ENCODE data around the gene ANKS6. TPM values are rescaled to one million over a fixed set of nuclear protein-coding genes. Genes with fewer than 3 reads are reported as not detected.

The ANKS6 gene
- total RNA-seq, 1 donor from 2014 or later, result 25.8 TPM

DNA sequence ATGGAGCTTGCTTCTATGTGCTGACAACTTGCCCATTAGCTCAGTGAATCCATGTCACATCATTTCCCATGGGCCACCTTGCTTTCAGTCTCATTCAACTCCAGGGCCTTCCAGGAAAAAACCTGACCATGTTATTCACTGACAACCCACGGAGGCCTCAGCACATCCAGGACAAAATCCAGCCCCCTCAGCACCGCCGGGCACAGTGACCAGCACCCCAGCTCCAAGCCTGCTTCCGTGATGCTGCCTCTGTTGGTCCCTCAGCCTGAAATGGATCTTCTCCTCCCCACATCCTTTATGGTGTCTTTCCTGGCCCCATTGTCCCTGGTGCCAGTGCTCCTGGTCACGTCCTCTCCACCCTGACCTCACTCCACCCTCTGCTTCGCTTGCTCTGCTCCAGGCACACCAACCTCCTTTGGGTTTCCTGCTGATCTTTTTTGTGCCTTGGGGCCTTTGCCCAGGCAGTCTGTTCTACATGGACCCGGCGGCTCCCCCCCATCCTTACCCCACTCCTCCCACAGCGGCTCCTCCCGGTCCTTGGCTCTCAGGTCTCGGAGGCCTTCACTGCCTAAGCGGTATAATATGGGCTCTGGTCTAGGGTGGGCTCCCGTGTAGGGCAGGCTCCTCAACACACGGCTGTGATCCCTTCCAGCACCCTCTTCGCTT is 25.0 kb downstream of the ANKS6 start:
- TF ChIP-seq, protein P1, sequence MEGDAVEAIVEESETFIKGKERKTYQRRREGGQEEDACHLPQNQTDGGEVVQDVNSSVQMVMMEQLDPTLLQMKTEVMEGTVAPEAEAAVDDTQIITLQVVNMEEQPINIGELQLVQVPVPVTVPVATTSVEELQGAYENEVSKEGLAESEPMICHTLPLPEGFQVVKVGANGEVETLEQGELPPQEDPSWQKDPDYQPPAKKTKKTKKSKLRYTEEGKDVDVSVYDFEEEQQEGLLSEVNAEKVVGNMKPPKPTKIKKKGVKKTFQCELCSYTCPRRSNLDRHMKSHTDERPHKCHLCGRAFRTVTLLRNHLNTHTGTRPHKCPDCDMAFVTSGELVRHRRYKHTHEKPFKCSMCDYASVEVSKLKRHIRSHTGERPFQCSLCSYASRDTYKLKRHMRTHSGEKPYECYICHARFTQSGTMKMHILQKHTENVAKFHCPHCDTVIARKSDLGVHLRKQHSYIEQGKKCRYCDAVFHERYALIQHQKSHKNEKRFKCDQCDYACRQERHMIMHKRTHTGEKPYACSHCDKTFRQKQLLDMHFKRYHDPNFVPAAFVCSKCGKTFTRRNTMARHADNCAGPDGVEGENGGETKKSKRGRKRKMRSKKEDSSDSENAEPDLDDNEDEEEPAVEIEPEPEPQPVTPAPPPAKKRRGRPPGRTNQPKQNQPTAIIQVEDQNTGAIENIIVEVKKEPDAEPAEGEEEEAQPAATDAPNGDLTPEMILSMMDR (IDR thresholded peaks at IDR 0.05; ENCODE audit: insufficient read depth, low read length, poor library complexity, severe bottlenecking), result no peak
- Histone ChIP-seq H3K27me3 (ENCODE audit: control insufficient read depth, insufficient read depth, low read length) (no peaks in the 10 kb centered on the region), H3K36me3 (ENCODE audit: control insufficient read depth, insufficient read depth, low read length) (peaks cover 5% of the 10 kb centered on the region), H3K4me3 (ENCODE audit: low read depth, low read length) (no peak overlapping the region)
- DNase-seq (ENCODE audit: low read depth), result no peak

DNA sequence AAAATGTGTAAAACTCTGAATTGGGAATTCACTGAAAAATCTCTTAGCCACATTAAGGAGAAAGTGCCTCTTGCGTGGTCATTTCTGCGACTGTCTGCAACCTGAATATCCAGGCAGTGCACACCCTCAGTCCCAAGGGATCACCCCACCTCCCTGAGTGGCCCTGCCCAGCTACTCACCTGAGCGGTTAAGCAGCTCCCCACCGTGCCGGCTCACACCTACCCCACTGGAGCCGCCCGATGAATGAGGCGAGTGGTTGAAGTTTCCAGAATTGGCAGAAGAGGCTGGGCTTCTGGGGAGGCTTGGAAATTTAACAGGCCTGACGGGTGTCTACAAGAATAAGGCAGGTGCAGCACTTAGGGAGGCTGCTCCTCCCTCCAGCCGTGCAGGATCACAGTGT is 25.6 kb downstream of the ANKS6 start:
- H3K4me3 ChIP-seq (ENCODE audit: low read depth, low read length), result no peak overlapping the region
- TF ChIP-seq, protein P1 (IDR thresholded peaks at IDR 0.05; ENCODE audit: insufficient read depth, low read length, poor library complexity, severe bottlenecking), result no peak
- peaks cover 5% of the 10 kb centered on the region for H3K36me3 ChIP-seq (ENCODE audit: control insufficient read depth, insufficient read depth, low read length)
- no peak for DNase-seq (ENCODE audit: low read depth)
- no peaks in the 10 kb centered on the region for H3K27me3 ChIP-seq (ENCODE audit: control insufficient read depth, insufficient read depth, low read length)

DNA sequence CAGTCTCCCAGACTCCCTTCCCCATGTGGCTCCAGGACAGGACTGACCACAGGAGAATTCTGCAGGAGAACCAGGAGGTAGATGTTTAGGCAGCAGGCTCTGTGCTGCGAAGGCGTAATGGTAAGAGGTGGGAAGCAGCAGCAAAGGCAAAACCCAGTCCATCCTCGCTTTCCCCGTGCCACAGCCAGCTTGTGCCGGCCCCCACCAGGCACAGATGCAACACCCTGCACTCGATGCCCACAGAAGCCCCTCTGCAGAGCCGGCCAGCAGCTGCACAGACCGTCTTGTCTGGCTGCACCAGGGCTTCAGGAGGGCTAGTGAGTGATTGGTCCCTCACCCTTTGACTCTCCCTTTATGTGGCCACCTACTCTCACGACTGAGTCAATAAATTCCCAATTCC is 28.0 kb downstream of the ANKS6 start:
- DNase-seq (ENCODE audit: low read depth), result no peak
- H3K36me3 ChIP-seq (ENCODE audit: control insufficient read depth, insufficient read depth, low read length), result peaks cover 7% of the 10 kb centered on the region
- TF ChIP-seq, protein P1 (IDR thresholded peaks at IDR 0.05; ENCODE audit: insufficient read depth, low read length, poor library complexity, severe bottlenecking), result no peak

DNA sequence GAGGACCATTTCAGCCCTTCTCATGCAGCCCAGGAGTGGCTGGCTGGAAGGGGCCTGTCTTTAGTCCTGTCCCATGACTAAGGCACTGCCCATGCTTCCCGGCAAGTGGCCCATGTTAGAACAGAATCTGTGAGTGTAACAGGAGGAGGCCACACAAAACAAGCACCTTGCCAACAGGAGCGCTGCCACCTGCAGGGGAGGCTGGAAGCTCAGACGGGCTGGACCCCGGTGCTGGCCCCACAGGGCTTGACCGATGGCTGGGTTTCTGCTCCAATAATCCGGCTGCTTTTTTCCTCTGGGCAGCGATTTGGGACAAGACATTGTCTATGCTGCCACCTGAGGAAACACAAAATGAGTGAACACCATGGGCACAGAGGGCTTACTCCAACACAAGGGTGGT is 28.4 kb downstream of the ANKS6 start:
- peaks cover 7% of the 10 kb centered on the region for H3K36me3 ChIP-seq (ENCODE audit: control insufficient read depth, insufficient read depth, low read length)
- DNase-seq (ENCODE audit: low read depth), result no peak
- H3K4me3 ChIP-seq (ENCODE audit: low read depth, low read length), result no peak overlapping the region
- H3K27me3 ChIP-seq (ENCODE audit: control insufficient read depth, insufficient read depth, low read length), result no peaks in the 10 kb centered on the region
- TF ChIP-seq, protein P1 (IDR thresholded peaks at IDR 0.05; ENCODE audit: insufficient read depth, low read length, poor library complexity, severe bottlenecking), result no peak

More for the DNA sequence above, 28.0 kb downstream of the ANKS6 start:
- no peaks in the 10 kb centered on the region for H3K27me3 ChIP-seq (ENCODE audit: control insufficient read depth, insufficient read depth, low read length)
- no peak overlapping the region for H3K4me3 ChIP-seq (ENCODE audit: low read depth, low read length)

DNA sequence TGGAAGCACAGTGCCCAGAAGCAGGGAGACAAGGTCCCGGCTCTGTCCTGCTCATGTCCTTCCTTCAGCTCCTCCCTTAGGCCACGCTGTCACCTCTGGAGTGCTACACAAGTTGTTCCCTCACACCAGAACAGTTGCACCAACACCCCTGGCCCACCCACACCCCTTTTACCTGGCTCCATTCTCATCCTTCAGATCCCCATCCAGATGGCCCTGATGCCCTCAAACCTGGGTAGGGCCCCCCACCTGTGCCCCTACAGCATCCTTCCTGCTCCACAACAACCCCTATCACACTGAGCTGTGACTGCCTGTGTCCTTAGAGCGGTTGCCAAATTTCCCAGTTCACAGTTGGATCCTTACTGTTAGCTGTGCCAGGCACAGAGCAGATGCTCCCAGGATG is 29.2 kb downstream of the ANKS6 start:
- peaks cover 5% of the 10 kb centered on the region for H3K36me3 ChIP-seq (ENCODE audit: control insufficient read depth, insufficient read depth, low read length)
- DNase-seq (ENCODE audit: low read depth), result no peak
- TF ChIP-seq, protein P1 (IDR thresholded peaks at IDR 0.05; ENCODE audit: insufficient read depth, low read length, poor library complexity, severe bottlenecking), result no peak
- no peak overlapping the region for H3K4me3 ChIP-seq (ENCODE audit: low read depth, low read length)
- no peaks in the 10 kb centered on the region for H3K27me3 ChIP-seq (ENCODE audit: control insufficient read depth, insufficient read depth, low read length)

DNA sequence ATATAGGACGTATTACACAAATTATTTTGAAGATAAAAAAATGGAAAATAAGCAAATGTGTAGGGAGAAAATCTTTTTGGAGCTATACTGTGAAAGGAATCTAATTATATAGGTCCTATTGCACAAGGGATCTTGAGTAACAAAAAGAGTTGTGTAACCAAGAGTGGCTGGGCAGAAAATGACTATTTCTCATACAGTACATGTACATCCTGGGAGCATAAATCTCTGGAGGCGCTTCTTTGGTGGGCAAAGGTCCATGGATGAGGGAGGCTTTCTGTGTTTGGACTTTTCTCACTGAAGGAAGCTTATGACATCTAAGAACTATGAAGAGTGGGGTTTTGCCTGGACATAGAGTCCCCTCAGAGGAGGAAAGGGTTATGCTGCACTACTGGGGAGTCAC is 29.8 kb downstream of the ANKS6 start:
- H3K36me3 ChIP-seq (ENCODE audit: control insufficient read depth, insufficient read depth, low read length), result peaks cover 3% of the 10 kb centered on the region
- no peaks in the 10 kb centered on the region for H3K27me3 ChIP-seq (ENCODE audit: control insufficient read depth, insufficient read depth, low read length)
- TF ChIP-seq, protein P1 (IDR thresholded peaks at IDR 0.05; ENCODE audit: insufficient read depth, low read length, poor library complexity, severe bottlenecking), result no peak
- DNase-seq (ENCODE audit: low read depth), result no peak
- no peak overlapping the region for H3K4me3 ChIP-seq (ENCODE audit: low read depth, low read length)

All from kidney epithelial cell (primary cell).